Upper lobe of left lung (tissue), 4 donors: ENCODE results near the gene CRYZL1.

ENCODE experiments used
- POLR2A ChIP-seq, 4 donors: fragments of 450-650 bp; IDR thresholded peaks; one replicate each; pipeline ENCODE4 v1.5.1; 2016 to 2017; ENCODE audit warnings: antibody characterized with exemption in 4 of 4, mild to moderate bottlenecking in 2 of 4
- POLR2AphosphoS5 ChIP-seq, 2 donors: sonication (generic); formaldehyde crosslinking; IDR thresholded peaks; one replicate each; pipeline ENCODE4 v1.5.1; 2017; ENCODE audit warnings: antibody characterized with exemption in 2 of 2

DNA sequence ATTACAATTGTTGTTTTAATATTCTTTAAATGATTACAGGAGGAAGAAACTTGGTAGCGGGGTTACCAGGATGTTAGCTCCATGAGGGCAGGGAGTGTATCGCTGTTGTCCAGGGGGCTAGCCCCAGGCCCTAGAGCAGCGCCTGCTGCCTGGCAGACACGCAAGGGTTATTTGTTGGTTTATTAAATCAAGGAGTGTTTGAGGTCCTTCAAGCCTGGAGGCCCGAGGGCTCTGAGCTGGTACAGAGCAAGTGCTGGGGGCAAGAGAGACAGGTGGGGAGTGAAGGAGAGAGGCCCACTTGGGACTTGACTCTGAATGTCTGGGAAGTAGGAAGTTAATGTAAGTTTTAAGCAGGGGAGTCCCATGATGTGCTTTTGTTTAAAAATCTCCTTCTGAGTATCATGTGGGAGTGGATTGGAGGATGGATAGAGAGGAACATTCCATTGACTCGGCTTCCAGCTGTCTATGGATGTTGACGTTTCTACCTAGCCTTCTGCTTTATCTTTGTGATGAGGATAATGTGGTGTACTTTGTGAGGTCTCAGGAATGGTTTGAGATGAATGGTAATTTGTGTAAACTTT is 9.5 kb upstream of the CRYZL1 start:
- TF ChIP-seq POLR2AphosphoS5 (IDR thresholded peaks at IDR 0.05) = no peak
- TF ChIP-seq POLR2A (IDR thresholded peaks at IDR 0.05) = no peak
